ENCODE measurements around the gene UGT1A9.
"Not testable (repeated sequence)": the region's sequence is repeated elsewhere in the genome, so short reads cannot be mapped to it uniquely, and the experiment has no call there.

The UGT1A9 gene

DNA sequence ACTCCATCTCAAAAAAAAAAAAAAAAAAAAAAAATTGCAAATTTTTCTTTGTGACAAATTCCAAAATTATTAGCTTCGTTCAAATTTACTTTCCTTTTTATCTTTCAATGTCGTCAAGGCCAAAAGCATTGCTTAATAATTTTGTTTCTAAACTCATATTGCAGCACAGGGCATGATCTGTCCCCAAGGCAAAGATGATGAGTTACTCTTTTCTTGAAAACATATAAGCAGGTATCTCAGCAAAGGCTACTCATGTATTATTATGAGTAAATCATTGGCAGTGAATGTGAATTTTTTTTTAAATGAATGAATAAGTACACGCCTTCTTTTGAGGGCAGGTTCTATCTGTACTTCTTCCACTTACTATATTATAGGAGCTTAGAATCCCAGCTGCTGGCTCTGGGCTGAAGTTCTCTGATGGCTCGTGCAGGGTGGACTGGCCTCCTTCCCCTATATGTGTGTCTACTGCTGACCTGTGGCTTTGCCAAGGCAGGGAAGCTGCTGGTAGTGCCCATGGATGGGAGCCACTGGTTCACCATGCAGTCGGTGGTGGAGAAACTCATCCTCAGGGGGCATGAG, 9.9 kb downstream of the UGT1A9 start, which contains the start of gene UGT1A7:
UGT1A7 (plus strand) TSS at position 381 of the 579 bp plus-strand sequence; CDS start at position 418, 37 bp downstream.
- DNase-seq: no peak

- no peak for DNase-seq
Observed at GRCh38 chr2:233684640-233685039, 12.9 kb downstream of the UGT1A9 start.

DNA sequence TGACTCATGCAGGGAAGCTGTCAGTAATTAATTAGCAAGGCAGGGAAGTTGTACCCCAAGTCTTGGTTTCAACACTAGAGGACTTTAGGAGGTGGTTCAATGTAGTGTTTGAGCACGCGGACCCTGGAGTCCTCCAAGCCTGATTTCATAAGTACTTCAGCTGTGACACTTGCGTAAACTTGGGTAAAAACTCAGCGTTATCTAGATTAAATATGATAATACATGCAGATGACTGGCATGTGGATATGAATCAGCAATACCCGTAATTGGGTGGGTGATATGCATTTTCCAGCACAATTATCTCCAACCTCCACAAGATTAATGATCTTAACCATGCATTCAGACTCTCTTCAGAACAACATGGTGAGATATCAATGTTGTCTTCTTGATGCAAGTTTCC, 15.2 kb downstream of the UGT1A9 start:
- DNase-seq: no peak

DNA sequence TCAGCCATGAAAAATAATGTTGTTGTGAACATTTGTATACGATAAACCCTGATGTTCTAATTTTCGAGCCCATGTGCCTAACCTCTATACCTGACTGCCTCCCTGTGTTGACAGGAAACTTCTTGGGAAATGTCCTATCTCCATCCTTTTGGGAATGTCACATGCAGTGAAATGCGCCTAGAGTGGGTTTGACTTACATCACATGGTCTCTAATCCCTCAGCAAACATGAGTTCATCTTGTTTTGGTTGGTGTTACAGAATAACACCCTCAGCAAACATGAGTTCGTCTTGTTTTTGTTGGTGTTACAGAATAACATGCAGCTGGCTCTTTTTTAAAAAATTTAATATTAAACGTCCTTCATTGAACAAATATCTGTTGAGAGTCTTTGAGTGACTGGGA, 16.6 kb downstream of the UGT1A9 start:
- no peak for DNase-seq

DNA sequence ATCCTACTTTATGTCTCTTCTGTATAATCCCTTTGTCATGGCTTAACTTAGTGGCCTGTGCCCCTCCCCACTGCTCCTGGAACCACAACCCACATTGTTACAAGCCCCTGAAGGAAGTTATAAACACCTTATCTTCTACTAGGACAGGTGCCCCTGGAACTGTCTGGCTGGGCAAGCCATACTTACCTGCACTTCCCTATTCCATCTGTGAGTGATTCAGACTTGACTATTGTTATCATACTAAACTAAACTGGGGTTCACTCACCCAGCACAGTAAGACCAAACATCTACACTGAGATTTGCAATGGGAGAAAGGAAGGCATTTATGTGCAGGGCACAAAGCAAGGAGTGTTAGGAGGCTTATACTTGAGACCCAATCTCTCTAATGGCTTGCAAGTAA, 17.3 kb downstream of the UGT1A9 start:
- no peak for DNase-seq

GRCh38 chr2:233689501-233689900, 17.8 kb downstream of the UGT1A9 start:
- DNase-seq: no peak

- no peak for DNase-seq
Observed at GRCh38 chr2:233690444-233690843, 18.7 kb downstream of the UGT1A9 start.

GRCh38 chr2:233691443-233692433, 20.0 kb downstream of the UGT1A9 start:
- no peak for DNase-seq

- DNase-seq: no peak
Observed at GRCh38 chr2:233692648-233693047, 20.9 kb downstream of the UGT1A9 start, which contains the start of gene UGT1A6. UGT1A6 (plus strand) TSS chr2:233692890; CDS start chr2:233693005, 115 bp downstream.

DNA sequence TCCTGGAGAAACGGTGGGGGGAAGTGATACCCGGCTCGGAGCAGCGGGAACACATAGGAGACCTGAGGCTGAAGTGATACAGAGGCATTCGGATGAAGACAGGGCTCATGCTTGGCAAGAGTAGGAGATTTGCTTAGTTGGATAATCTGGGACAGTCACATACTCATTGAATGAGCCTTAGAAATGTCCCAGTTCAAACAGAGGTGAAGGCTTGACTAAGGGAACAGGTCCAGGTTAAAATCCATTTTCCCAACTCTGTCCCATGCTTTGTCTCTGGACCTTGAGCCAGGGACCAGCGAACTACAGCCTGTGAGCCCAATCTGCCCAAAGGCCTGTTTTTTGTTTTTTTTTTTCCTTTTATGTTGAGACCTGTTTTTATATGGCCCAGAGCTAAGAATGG, 22.3 kb downstream of the UGT1A9 start:
- no peak for DNase-seq

DNA sequence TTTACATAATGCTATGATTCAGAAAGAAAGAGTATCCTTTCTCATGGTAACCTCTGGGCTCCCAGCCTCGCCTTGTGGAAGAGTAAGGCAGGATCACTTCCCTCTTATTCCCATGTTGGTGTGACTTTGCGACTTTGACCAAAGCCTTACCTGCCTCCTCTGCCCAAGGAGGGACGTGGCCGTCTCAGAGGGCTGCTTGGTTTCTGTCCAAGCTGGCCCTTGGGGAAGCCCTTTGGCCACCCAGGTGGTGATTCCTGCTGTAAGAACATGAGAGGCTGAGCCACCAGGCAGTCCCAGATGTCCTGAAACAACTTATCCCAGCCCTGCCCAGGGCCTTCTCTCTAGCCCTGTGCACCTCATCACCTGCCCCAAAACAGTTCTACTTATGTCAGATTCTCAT, 27.0 kb downstream of the UGT1A9 start:
- no peak for DNase-seq

DNA sequence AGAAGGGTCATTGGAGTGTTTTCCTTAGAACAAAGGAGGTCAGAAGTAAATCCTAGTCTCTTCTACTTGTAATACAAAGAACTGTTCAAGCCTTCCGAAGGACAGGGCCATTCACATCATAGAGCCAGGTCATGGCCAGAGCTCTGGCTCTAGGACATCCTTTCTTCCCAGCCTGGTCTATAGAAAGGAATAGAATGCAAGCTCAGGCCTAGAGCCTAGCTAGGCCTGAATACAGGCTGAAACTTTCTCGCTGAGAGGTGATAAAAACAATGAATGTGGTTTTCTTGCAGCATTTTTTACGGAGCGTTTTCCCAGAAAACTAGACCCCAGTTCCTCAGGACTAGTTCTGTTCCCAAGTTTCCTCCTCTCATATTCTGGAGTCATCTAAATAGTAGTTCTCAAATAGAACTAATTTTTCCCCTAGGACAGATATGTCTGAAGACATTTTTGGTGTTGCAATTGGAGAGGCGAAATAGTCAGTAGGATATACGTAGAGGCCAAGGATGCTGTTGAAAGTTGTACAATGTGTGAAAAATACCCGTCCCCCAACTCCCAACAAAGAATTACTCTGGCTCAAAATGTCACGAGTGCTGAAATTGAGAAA, 27.8 kb downstream of the UGT1A9 start:
- no peak for DNase-seq

GRCh38 chr2:233700028-233700635, 28.4 kb downstream of the UGT1A9 start:
- DNase-seq: no peak

- not testable (repeated sequence) for DNase-seq
Observed at GRCh38 chr2:233700842-233701241, 29.1 kb downstream of the UGT1A9 start.

DNA sequence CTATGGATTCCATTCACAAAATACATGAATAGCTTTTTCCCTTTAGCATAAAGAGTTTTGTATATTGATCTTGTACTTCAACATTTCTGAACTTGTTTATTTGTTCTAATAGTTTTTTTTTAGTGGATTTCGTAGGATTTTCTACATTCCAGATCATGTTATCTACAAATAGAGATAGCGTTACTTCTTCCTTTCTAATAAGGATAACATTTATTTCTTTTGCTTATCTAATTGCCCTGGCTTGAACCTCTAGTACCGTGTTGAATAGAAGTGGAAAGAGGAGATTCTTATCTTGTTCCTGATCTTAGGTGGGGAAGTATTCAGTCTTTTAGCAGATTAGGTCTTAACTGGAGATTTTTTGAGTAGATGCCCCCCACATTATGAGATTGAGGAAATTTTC, 30.5 kb downstream of the UGT1A9 start:
- no peak for DNase-seq

DNA sequence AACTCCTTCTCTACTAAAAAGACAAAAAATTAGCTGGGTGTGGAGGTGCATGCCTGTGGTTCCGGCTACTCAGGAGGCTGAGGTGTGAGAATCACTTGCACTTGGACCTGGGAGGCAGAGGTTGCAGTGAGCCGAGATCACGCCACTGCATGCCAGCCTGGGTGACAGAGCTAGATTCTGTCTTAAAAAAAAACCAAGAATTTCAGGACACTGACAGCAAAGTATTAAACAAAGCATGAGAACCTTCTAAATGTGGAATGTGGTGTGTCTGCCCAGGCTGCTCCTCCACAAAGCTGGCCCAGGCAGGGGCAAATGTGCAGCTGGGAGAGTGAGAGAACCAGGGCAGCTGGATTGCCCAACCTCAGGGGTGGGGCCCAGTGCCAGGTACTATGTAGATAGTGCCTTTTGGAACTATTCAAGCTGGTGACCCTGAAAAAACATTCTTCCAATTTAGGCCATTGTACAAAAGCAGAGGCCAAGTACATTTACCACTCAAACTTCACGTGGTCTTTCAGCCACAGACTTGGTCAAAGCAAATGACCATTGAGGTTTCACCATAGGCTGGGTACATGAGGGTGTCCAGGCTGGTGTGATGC, 34.3 kb downstream of the UGT1A9 start:
- no peak for DNase-seq

DNA sequence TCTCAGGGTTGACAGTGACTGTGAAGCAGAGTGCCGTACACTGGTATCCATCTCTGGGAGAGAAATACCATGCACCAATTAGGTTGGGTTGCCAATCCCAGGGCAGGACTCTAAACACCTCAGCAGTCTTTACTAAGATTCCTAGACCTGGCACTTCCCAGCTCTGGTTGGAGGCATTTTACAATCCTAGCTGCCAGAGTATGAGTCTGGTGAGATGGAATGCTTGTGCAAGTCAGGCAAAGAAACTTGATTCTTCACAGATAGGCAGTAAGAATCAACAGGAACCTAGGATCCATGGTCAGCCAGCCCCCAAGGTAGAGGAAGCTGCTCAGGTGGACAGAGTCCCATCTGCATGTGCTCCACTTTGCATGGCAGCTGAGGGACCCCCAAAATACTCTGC, 35.0 kb downstream of the UGT1A9 start:
- no peak for DNase-seq

GRCh38 chr2:233707940-233708644, 36.4 kb downstream of the UGT1A9 start:
- no peak for DNase-seq

- DNase-seq: no peak
Observed at GRCh38 chr2:233708942-233709341, 37.2 kb downstream of the UGT1A9 start.

GRCh38 chr2:233711312-233712008, 39.8 kb downstream of the UGT1A9 start:
- DNase-seq: peak; percentile 75

- no peak for DNase-seq
Observed at GRCh38 chr2:233712611-233713261, 41.0 kb downstream of the UGT1A9 start, which contains the start of gene UGT1A5. UGT1A5 (plus strand) TSS chr2:233712907; CDS start chr2:233712992, 85 bp downstream.
